Glomerular endothelial cell (primary cell): ENCODE data around the gene LMAN1. TPM values are rescaled to one million over a fixed set of nuclear protein-coding genes. Genes with fewer than 3 reads are reported as not detected.

ENCODE experiments used
- DNase-seq: peaks from one replicate; pipeline ENCODE4 v3.0.0-alpha.2; 2011; ENCODE audit warnings: low read depth, low spot score; ENCODE audit errors: extremely low read depth
- total RNA-seq: library from RNA; depleted of rRNA; stranded (reverse); fragments of >200 nt; gene quantifications from 2 replicates; pipeline ENCODE4 v1.2.3, GENCODE V29; 2015

The LMAN1 gene
- total RNA-seq, 1 donor from 2014 or later, result 117 TPM

- no peak for DNase-seq
Measured at GRCh38 chr18:59372975-59373374, 13.9 kb upstream of the LMAN1 start.

DNA sequence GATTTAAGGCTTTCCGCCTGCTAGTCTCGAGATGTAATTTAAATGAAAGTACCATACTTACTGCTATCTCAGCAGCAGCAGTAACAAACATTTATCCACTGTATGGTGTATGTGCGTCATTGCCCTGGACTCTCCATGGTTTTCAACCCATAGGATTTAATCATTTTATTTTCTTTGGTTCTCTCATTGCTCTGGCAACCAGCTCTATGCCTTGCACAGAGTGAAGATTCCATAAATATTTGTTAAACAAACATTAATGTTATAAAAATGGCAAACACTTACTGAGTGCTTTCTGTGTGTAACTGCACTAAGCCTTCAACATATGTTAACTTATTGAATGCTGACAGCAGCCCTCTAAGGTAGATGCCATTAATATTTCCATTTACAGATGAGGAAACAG is 1.3 kb upstream of the LMAN1 start:
- DNase-seq, result no peak

DNA sequence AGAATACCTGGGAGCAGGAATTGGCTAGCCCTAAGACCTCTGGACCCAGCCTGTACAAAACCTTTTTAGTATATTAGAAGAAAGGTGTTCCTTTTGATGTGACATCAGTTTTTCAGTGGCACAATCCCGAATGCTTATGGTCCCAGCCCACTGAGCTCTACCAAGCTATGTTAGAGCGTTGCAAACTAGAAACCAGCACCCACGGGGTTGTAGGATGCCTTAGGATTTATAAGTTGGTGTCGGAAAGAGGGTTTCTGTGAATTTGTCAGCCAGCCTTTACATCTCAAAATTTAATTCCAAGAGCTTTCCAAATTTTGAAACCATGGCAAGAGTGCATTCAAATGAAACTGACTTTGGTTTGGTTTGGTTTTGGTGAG is 499 bp upstream of the LMAN1 start:
- DNase-seq, result no peak

DNA sequence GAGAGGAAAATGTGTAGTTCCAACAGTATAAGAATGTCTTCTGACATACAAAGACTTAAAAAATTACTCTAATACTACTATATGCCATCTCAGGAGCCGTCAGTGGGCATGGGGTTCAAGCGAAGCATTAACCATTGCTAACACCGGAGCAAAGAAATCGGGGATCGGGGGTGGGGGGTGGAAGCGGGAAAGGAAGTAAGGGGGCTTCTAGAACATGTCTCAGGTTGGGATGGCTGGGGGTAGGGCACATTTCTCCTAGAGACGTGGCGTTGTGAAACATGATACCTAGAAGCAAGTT is 702 bp downstream of the LMAN1 start:
- DNase-seq, result no peak

GRCh38 chr18:59357928-59358327 is 1.1 kb downstream of the LMAN1 start:
- DNase-seq, result peak; percentile 39

DNA sequence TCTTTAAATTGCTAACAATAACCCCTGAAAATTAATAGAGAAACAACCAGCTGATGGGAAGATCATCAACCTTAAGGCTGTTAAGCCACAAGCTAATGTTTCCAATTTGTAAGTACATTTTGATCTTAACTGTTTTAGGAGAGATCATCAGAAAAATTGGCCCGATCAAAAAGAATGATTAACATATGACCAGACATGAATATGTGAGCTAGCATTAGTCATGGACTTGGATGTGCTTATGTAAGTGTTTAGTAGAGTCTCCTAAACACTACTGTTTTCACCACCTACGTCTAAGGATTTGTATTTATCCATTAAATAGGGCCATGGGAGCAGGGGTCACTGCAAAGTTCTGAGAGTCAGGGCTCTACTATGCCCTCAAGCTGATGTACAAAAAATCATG is 4.3 kb downstream of the LMAN1 start:
- no peak for DNase-seq

GRCh38 chr18:59353079-59353680 is 5.9 kb downstream of the LMAN1 start:
- no peak for DNase-seq

GRCh38 chr18:59352250-59352855 is 6.7 kb downstream of the LMAN1 start:
- no peak for DNase-seq

DNA sequence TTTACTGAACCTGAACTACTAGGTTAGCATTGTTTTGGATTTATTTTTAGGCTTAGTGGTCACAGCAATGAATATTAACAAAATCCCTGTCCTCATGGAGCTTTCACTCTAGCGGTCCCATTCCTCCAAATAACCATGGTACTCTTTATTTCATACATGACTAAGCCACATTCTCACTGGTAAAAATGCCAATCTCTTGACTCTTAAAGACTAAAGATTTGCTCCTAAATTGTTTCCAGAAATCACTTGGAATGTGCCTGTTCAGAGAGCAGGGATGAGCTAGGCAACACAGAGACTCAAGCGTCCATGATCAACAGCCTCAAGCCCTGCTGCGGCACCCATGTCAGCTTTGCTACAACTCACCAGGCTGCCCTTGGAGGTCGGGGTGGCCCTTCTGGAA is 13.5 kb downstream of the LMAN1 start:
- no peak for DNase-seq

DNA sequence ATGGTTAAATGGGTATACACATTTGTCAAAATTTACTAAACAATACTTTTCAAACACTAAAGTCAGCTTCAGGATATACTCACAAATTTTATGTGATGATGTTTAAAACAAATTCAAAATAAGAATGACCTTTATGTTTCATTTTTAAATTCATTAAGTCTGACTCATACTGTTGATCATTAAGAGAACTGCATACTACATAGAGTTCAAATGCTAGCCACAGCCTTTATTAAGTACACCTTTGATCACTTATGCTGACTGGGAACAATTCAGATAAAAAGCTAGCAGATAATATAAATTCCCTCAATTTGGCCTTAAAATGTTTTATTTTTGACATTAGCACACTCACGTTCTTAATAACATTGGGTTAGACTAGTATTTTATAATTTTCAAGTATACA is 14.1 kb downstream of the LMAN1 start:
- no peak for DNase-seq

DNA sequence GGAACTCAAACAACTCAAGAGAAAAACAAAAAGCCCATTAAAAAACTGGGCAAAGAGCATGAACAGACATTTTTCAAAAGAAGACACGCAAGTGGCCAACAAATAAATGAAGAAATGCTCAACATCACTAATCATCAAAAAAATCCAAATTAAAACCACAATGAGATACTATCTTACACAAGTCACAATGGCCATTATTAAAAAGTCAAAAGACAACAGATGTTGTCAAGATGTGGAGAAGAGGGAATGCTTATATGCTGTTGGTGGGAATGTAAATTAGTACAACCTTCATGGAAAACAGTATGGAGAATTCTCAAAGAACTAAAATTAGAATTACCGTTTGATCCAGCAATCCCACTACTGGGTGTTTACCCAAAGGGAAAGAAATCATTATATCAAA is 15.1 kb downstream of the LMAN1 start:
- DNase-seq, result no peak

DNA sequence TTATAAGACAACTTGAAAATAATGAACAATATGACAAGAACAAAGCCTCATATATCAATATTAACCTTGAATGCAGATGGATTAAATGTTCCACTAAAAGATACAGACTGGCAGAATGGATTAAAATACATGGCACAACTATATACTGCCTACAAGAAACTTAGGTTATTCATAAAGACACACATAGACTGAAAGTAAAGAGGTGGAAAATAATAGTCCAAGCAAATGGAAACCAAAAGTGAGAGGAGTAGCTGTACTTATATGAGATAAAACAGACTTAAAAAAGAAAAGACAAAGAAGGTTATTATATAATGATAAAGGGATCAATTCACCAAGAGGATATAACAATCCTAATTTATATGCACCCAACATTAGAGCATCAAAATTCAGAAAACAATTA is 18.2 kb downstream of the LMAN1 start:
- DNase-seq, result no peak

DNA sequence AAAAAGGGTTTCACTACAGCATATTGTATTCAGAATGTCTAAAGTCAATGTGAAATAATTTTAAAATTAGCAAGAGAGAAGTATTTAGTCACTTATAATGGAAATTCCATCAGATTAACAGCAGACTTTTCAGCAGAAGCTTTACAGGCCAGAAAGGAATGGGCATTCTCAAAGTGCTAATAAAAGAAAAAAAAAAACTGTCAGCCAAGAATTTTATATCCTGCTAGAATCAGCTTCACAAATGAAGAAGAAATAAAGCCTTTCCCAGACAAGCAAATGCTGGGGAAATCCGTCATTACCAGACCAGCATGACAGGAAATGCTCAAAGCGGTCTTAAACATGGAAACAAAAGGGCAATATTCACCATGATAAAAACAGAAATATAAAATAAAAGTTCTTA is 18.8 kb downstream of the LMAN1 start:
- DNase-seq, result no peak

DNA sequence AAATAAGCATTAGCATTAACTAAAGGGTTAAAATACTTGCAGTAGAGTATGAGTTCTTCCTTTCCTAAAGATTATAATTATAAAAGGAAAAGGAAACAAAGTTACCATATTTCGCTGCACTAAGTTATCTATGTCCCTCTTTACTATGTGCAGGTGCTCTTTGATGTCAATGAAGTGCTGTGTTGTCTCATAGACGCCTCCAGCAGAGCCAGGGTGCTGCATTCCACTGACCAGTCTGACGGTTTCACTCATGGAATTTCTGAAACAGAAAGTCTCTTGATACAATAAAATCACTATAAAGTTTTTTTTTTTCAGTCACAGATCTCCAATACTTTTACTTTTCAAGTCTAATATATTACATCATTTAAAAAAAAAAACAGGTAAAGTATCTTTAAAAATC is 26.1 kb downstream of the LMAN1 start:
- DNase-seq, result no peak

GRCh38 chr18:59328683-59329082 is 30.4 kb downstream of the LMAN1 start:
- DNase-seq, result no peak

GRCh38 chr18:59325965-59326364 is 33.1 kb downstream of the LMAN1 start:
- DNase-seq, result no peak

- DNase-seq, result no peak
Measured at GRCh38 chr18:59324623-59324971, 34.5 kb downstream of the LMAN1 start.

- no peak for DNase-seq
Measured at GRCh38 chr18:59323931-59324622, 35.0 kb downstream of the LMAN1 start.

DNA sequence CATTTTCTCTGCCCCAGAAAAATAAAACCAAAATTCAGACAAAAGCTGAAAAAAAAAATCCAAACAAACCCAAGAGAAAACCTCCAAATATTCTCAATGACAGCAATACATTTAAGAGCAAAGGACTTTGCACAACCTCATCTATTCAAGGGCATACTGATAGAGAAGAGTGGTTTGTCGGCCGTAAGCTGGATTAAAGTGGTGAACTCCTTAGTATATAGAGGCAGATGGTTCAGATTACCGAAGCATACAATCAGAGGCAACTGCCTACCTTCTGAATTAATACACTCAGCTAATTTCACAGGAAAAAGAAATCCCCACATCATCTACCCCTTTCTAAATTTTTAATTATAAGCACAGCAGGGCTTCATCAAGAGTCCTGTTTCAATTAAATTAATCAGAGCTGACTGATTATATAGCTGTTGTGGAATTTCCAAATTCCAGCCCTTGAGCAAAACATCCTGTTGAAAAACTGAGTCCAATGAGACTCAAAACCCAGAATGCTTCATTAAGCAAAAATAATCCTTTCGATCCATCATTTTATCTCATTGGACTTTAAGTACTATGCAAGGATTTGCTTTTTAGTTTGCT is 40.5 kb downstream of the LMAN1 start, which contains the start of gene CPLX4:
CPLX4 (minus strand) TSS at position 190 of the 591 bp plus-strand sequence; CDS start at position 3, 187 bp downstream.
- no peak for DNase-seq

DNA sequence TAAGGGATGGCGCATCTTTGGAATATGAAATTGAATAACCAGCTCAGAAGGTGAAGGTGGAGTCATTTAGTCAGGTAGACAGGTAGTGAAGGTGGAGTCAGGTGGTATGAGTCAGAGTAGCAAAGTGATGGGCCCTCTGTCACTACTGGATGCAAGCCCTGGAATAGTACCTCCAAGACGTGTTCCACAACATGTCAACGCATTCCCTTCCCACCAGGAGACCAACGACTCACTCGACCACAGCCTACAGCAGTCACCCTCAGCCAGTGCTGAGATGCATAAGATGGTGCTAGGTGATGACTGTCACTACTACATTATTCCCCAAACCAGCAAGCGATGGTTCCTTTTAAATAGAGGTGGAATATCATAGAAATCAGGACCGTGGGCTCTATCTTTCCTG is 47.4 kb downstream of the LMAN1 start:
- DNase-seq, result no peak

DNA sequence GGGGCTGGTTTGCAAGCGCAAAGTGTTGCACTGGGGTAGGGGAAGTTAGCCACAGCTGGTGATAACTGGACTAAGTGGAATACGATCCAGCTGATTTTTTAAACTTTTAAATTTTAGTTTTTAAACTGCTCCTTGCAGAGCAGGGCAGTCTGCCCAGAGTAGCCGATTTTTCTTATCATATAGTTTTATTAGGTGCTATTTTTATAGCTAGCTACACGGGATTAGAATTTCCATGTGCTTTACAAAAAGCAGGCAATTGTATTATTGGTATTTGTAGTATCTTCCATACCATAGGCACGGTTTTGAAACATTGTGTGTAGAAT is 50.2 kb downstream of the LMAN1 start:
- no peak for DNase-seq

DNA sequence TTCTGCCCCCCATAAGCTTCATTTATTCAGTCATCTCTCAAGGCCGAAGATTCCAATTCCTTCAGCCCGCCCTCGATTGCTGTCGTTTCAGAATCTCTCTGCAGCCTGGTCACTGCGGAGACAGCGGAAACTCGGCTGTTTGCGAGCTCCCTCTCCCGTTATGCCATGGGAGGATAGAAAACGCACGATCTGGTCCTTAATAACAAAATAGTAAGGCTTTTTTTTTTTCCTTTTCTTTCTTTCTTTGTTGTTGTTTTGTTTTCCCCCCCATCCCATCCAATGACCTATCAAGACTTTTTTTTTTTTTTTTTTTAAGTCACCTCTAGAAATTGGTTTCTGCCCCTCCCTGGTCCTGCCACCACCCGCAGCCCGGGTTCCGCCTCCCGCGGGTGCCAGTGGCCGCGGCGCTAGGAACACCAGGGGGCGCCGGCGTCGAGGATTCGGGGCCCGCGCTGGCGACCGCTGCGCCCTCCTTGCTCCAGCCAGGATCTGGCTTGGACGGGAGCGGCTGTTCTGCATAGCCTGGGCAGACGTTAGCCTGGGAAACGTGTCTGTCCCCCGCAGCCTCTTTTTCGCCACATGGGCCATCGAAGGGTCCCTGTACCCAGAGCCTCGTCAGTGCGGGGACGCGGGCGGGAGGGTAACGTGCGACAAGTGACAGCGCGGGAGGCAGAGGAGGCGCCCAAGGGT is 50.7 kb downstream of the LMAN1 start:
- no peak for DNase-seq
